ENCODE results near the gene MPC2. TPM values are rescaled to one million over a fixed set of nuclear protein-coding genes. Genes with fewer than 3 reads are reported as not detected.
A peak's percentile ranks its signal among the peaks of the same experiment; 100 is the strongest.

Gene MPC2
- total and polyA plus RNA-seq, 7 experiments from 2014 or later = 28.0 to 86.9 (median 35.1) TPM

GRCh38 chr1:167912294-167912693 is 24.6 kb downstream of the MPC2 start:
- H3K4me1 ChIP-seq (ENCODE audit: control insufficient read depth in 2 of 2, insufficient read depth in 2 of 2, low read length in 2 of 2) = no peaks in the 10 kb centered on the region
- ChIA-PET POLR2A (no interaction called here), CTCF (no interaction called here)
- H3K27ac ChIP-seq (ENCODE audit: low read depth, low read length) = no peak overlapping the region
- peaks cover 0 to 4% (median 0%) of the 10 kb centered on the region in 3 experiments for H3K36me3 ChIP-seq (ENCODE audit: control insufficient read depth in 2 of 3, insufficient read depth in 3 of 3, low read length in 3 of 3)
- peaks cover 0 to 25% (median 12%) of the 10 kb centered on the region in 11 donors for H3K9me3 Mint-ChIP-seq
- intact Hi-C loops (cut with micrococcal nuclease) = no loop called here
- no peaks in the 10 kb centered on the region for H3K27me3 ChIP-seq (ENCODE audit: control insufficient read depth in 2 of 2, insufficient read depth in 2 of 2, low read length in 2 of 2)
- ATAC-seq (no peak), DNase-seq (no peak)
- H3K27ac Mint-ChIP-seq = no peak overlapping the region
- H3K4me3 Mint-ChIP-seq = no peak overlapping the region
- H3K4me1 Mint-ChIP-seq = peaks cover 0 to 6% (median 0%) of the 10 kb centered on the region in 7 donors
- no peak overlapping the region for H3K4me3 ChIP-seq (ENCODE audit: low read length)
- peaks cover 0 to 20% (median 9%) of the 10 kb centered on the region in 5 donors for H3K36me3 Mint-ChIP-seq
- peaks cover 3 to 12% (median 4%) of the 10 kb centered on the region in 5 donors for H3K27me3 Mint-ChIP-seq
- H3K9me3 ChIP-seq (ENCODE audit: control insufficient read depth in 2 of 3, low read length in 3 of 3) = peaks cover 0 to 6% (median 0%) of the 10 kb centered on the region in 3 experiments

GRCh38 chr1:167911413-167911812 is 25.5 kb downstream of the MPC2 start:
- Mint-ChIP-seq H3K4me3 (no peak overlapping the region), H3K36me3 (peaks cover 0 to 12% (median 7%) of the 10 kb centered on the region in 5 donors), H3K27me3 (peaks cover 3 to 17% (median 4%) of the 10 kb centered on the region in 5 donors), H3K27ac (no peak overlapping the region), H3K4me1 (peaks cover 0 to 6% (median 0%) of the 10 kb centered on the region in 7 donors), H3K9me3 (peaks cover 0 to 25% (median 12%) of the 10 kb centered on the region in 11 donors)
- Histone ChIP-seq H3K27me3 (ENCODE audit: control insufficient read depth in 2 of 2, insufficient read depth in 2 of 2, low read length in 2 of 2) (no peaks in the 10 kb centered on the region), H3K4me3 (ENCODE audit: low read length) (no peak overlapping the region), H3K36me3 (ENCODE audit: control insufficient read depth in 2 of 3, insufficient read depth in 3 of 3, low read length in 3 of 3) (no peaks in the 10 kb centered on the region), H3K27ac (ENCODE audit: low read depth, low read length) (no peak overlapping the region), H3K9me3 (ENCODE audit: control insufficient read depth in 2 of 3, low read length in 3 of 3) (peaks cover 0 to 6% (median 0%) of the 10 kb centered on the region in 3 experiments), H3K4me1 (ENCODE audit: control insufficient read depth in 2 of 2, insufficient read depth in 2 of 2, low read length in 2 of 2) (no peaks in the 10 kb centered on the region)
- ATAC-seq = no peak
- intact Hi-C loops (cut with micrococcal nuclease) = no loop called here
- ChIA-PET CTCF (interaction anchor here (0.6 kb wide), 1 partner anchor 104 kb away, joined by 3 read pairs; no protein-coding TSS in a partner anchor), POLR2A (no interaction called here)
- DNase-seq = no peak

- CTCF ChIA-PET = no interaction called here
- Mint-ChIP-seq H3K9me3 (peaks cover 0 to 25% (median 12%) of the 10 kb centered on the region in 11 donors), H3K4me1 (peaks cover 0 to 2% (median 0%) of the 10 kb centered on the region in 7 donors), H3K36me3 (peaks cover 0 to 9% (median 6%) of the 10 kb centered on the region in 5 donors), H3K27me3 (peaks cover 3 to 17% (median 8%) of the 10 kb centered on the region in 5 donors), H3K4me3 (peak overlapping the region in 1 of 10 donors; percentile 38), H3K27ac (no peak overlapping the region)
- H3K27ac ChIP-seq (ENCODE audit: low read depth, low read length) = no peak overlapping the region
- H3K36me3 ChIP-seq (ENCODE audit: control insufficient read depth in 2 of 3, insufficient read depth in 3 of 3, low read length in 3 of 3) = no peaks in the 10 kb centered on the region
- intact Hi-C loops (cut with micrococcal nuclease) = no loop called here
- ATAC-seq (no peak), DNase-seq (no peak)
- no peak overlapping the region for H3K4me3 ChIP-seq (ENCODE audit: low read length)
- H3K27me3 ChIP-seq (ENCODE audit: control insufficient read depth in 2 of 2, insufficient read depth in 2 of 2, low read length in 2 of 2) = no peaks in the 10 kb centered on the region
- POLR2A ChIA-PET = no interaction called here
- H3K4me1 ChIP-seq (ENCODE audit: control insufficient read depth in 2 of 2, insufficient read depth in 2 of 2, low read length in 2 of 2) = no peaks in the 10 kb centered on the region
- H3K9me3 ChIP-seq (ENCODE audit: control insufficient read depth in 2 of 3, low read length in 3 of 3) = peaks cover 0 to 6% (median 0%) of the 10 kb centered on the region in 3 experiments
Measured at GRCh38 chr1:167910530-167910929, 26.3 kb downstream of the MPC2 start.

- Histone ChIP-seq H3K27ac (ENCODE audit: low read depth, low read length) (no peak overlapping the region), H3K9me3 (ENCODE audit: control insufficient read depth in 2 of 3, low read length in 3 of 3) (peaks cover 0 to 6% (median 0%) of the 10 kb centered on the region in 3 experiments), H3K36me3 (ENCODE audit: control insufficient read depth in 2 of 3, insufficient read depth in 3 of 3, low read length in 3 of 3) (no peaks in the 10 kb centered on the region), H3K27me3 (ENCODE audit: control insufficient read depth in 2 of 2, insufficient read depth in 2 of 2, low read length in 2 of 2) (no peaks in the 10 kb centered on the region), H3K4me3 (ENCODE audit: low read length) (no peak overlapping the region), H3K4me1 (ENCODE audit: control insufficient read depth in 2 of 2, insufficient read depth in 2 of 2, low read length in 2 of 2) (no peaks in the 10 kb centered on the region)
- POLR2A ChIA-PET = no interaction called here
- Mint-ChIP-seq H3K4me1 (no peaks in the 10 kb centered on the region), H3K4me3 (no peak overlapping the region), H3K9me3 (peaks cover 0 to 25% (median 12%) of the 10 kb centered on the region in 11 donors), H3K27ac (no peak overlapping the region), H3K27me3 (peaks cover 3 to 17% (median 11%) of the 10 kb centered on the region in 5 donors), H3K36me3 (peaks cover 0 to 7% (median 6%) of the 10 kb centered on the region in 5 donors)
- CTCF ChIA-PET = no interaction called here
- ATAC-seq (no peak), DNase-seq (no peak)
- intact Hi-C loops (cut with micrococcal nuclease) = no loop called here
Measured at GRCh38 chr1:167909691-167910180, 27.1 kb downstream of the MPC2 start.

- peaks cover 0 to 6% (median 0%) of the 10 kb centered on the region in 3 experiments for H3K9me3 ChIP-seq (ENCODE audit: control insufficient read depth in 2 of 3, low read length in 3 of 3)
- H3K4me3 Mint-ChIP-seq = no peak overlapping the region
- no peak overlapping the region for H3K27ac Mint-ChIP-seq
- no peaks in the 10 kb centered on the region for H3K27me3 ChIP-seq (ENCODE audit: control insufficient read depth in 2 of 2, insufficient read depth in 2 of 2, low read length in 2 of 2)
- peaks cover 0 to 25% (median 12%) of the 10 kb centered on the region in 11 donors for H3K9me3 Mint-ChIP-seq
- H3K4me1 Mint-ChIP-seq = no peaks in the 10 kb centered on the region
- intact Hi-C loops (cut with micrococcal nuclease) = no loop called here
- DNase-seq (no peak), ATAC-seq (no peak)
- no peak overlapping the region for H3K4me3 ChIP-seq (ENCODE audit: low read length)
- H3K27ac ChIP-seq (ENCODE audit: low read depth, low read length) = no peak overlapping the region
- peaks cover 3 to 17% (median 11%) of the 10 kb centered on the region in 5 donors for H3K27me3 Mint-ChIP-seq
- CTCF ChIA-PET = no interaction called here
- H3K36me3 Mint-ChIP-seq = peaks cover 0 to 6% (median 0%) of the 10 kb centered on the region in 5 donors
- H3K4me1 ChIP-seq (ENCODE audit: control insufficient read depth in 2 of 2, insufficient read depth in 2 of 2, low read length in 2 of 2) = no peaks in the 10 kb centered on the region
- POLR2A ChIA-PET = no interaction called here
- no peaks in the 10 kb centered on the region for H3K36me3 ChIP-seq (ENCODE audit: control insufficient read depth in 2 of 3, insufficient read depth in 3 of 3, low read length in 3 of 3)
Measured at GRCh38 chr1:167905671-167906070, 31.2 kb downstream of the MPC2 start.

- POLR2A ChIA-PET = interaction anchor here (2.1 kb wide), 1 partner anchor 9 kb away, joined by 4 read pairs; the partner anchor contains the start of gene ADCY10
- no peak overlapping the region for H3K27ac Mint-ChIP-seq
Measured at GRCh38 chr1:167905182-167905581, 31.7 kb downstream of the MPC2 start.

More at GRCh38 chr1:167905182-167905581, 31.7 kb downstream of the MPC2 start:
- H3K9me3 ChIP-seq (ENCODE audit: control insufficient read depth in 2 of 3, low read length in 3 of 3) = peaks cover 0 to 6% (median 0%) of the 10 kb centered on the region in 3 experiments
- Mint-ChIP-seq H3K4me3 (no peak overlapping the region), H3K27me3 (peaks cover 3 to 15% (median 9%) of the 10 kb centered on the region in 5 donors), H3K36me3 (peaks cover 0 to 4% (median 0%) of the 10 kb centered on the region in 5 donors), H3K4me1 (no peaks in the 10 kb centered on the region), H3K9me3 (peaks cover 0 to 21% (median 9%) of the 10 kb centered on the region in 11 donors)
- H3K27me3 ChIP-seq (ENCODE audit: control insufficient read depth in 2 of 2, insufficient read depth in 2 of 2, low read length in 2 of 2) = no peaks in the 10 kb centered on the region
- no peak for DNase-seq
- H3K4me3 ChIP-seq (ENCODE audit: low read length) = no peak overlapping the region
- no peak overlapping the region for H3K27ac ChIP-seq (ENCODE audit: low read depth, low read length)
- CTCF ChIA-PET = no interaction called here
- H3K4me1 ChIP-seq (ENCODE audit: control insufficient read depth in 2 of 2, insufficient read depth in 2 of 2, low read length in 2 of 2) = no peaks in the 10 kb centered on the region
- no peaks in the 10 kb centered on the region for H3K36me3 ChIP-seq (ENCODE audit: control insufficient read depth in 2 of 3, insufficient read depth in 3 of 3, low read length in 3 of 3)
- no peak for ATAC-seq
- intact Hi-C loops (cut with micrococcal nuclease) = no loop called here
